Panc1 (cell line): ENCODE data around the gene TUBG2. TPM values are rescaled to one million over a fixed set of nuclear protein-coding genes. Genes with fewer than 3 reads are reported as not detected.

Experiments
- ATAC-seq: fragments of 200-7000 bp; cut with Tn5 transposase; 2 replicates; pipeline ENCODE4 v1.9.1; 2020; ENCODE audit warnings: mild to moderate bottlenecking, moderate library complexity
- BruUV-seq: library from RNA; stranded (reverse); fragments of 400-500 nt; replicated peaks from 2 replicates; lab custom pipeline; 2021; lab: Mats Ljungman, UMichigan
- CTCF ChIA-PET: fragments of 300-600 bp; sonication (Branson Sonifier 250); formaldehyde crosslinking; loops from one replicate; lab custom pipeline; 2022; ENCODE audit warnings: antibody characterized with exemption; lab: Charles Lee
- POLR2A ChIA-PET: fragments of 300-600 bp; sonication (Branson Sonifier 250); formaldehyde crosslinking; loops from one replicate; lab custom pipeline; 2022; ENCODE audit warnings: antibody characterized with exemption; lab: Charles Lee
- DNase-seq: peaks from one replicate; pipeline ENCODE4 v3.0.0-alpha.2; 2010; ENCODE audit warnings: low read depth, low spot score
- H3K27ac ChIP-seq: 2 replicates; pipeline ENCODE4 v1.5.1; 2011; ENCODE audit warnings: mild to moderate bottlenecking, low read length, inconsistent platforms
- H3K27me3 ChIP-seq: fragments of 200-500 bp; sonication (Bioruptor generic); 2 replicates; pipeline ENCODE4 v1.6.0; 2014; ENCODE audit warnings: low read length, inconsistent platforms; ENCODE audit not compliant: control insufficient read depth, insufficient read depth
- H3K36me3 ChIP-seq: fragments of 200-500 bp; sonication (Bioruptor generic); 2 replicates; pipeline ENCODE4 v1.5.1; 2014; ENCODE audit warnings: inconsistent platforms, mild to moderate bottlenecking, low read length, moderate library complexity; ENCODE audit not compliant: control insufficient read depth, insufficient read depth
- H3K4me1 ChIP-seq: 2 replicates; pipeline ENCODE4 v1.5.1; 2011; ENCODE audit warnings: inconsistent platforms, mild to moderate bottlenecking, low read length, moderate library complexity; ENCODE audit not compliant: control insufficient read depth, insufficient read depth
- H3K4me3 ChIP-seq, 2 experiments: 2 replicates each; pipeline ENCODE4 v1.5.1; 2011 to 2012; ENCODE audit warnings: low read depth in 2 of 2, low read length in 2 of 2, mild to moderate bottlenecking in 2 of 2, inconsistent platforms in 1 of 2, moderate library complexity in 1 of 2
- H3K9me3 ChIP-seq: fragments of 200-500 bp; sonication (Bioruptor generic); 2 replicates; pipeline ENCODE4 v1.5.1; 2014; ENCODE audit warnings: low read depth, mild to moderate bottlenecking, inconsistent platforms, low read length, moderate library complexity; ENCODE audit not compliant: control insufficient read depth, insufficient read depth
- POLR2AphosphoS5 ChIP-seq: IDR thresholded peaks from 2 replicates; pipeline ENCODE4 v1.6.1; 2012; ENCODE audit warnings: mild to moderate bottlenecking, low read depth, low read length, moderate library complexity
- SIN3A ChIP-seq: IDR thresholded peaks from 2 replicates; pipeline ENCODE4 v1.6.1; 2012; ENCODE audit warnings: low read depth, mild to moderate bottlenecking, low read length, moderate library complexity, borderline replicate concordance; ENCODE audit not compliant: insufficient read depth
- TCF7L2 ChIP-seq: IDR thresholded peaks from 2 replicates; pipeline ENCODE4 v1.6.1; 2011; ENCODE audit warnings: mild to moderate bottlenecking, low read depth, low read length, inconsistent platforms
- in situ Hi-C: cut with HindIII; loops from 2 replicates; pipeline ENCODE4 v1.10.0; 2016; ENCODE audit warnings: low sequenced_read_pairs, low pct_unique_long_range_greater_than_20kb
- intact Hi-C: fragments of 100-400 bp; cut with micrococcal nuclease; formaldehyde crosslinking; loops from one replicate; pipeline ENCODE4 v1.10.0; 2022; ENCODE audit not compliant: unreplicated experiment
- total RNA-seq: library from RNA; stranded (reverse); gene quantifications from one replicate; pipeline ENCODE4 v1.2.1, GENCODE V29; 2021; ENCODE audit not compliant: unreplicated experiment
- TF ChIP-seq, protein P1 (sequence below): fragments of 450-650 bp; IDR thresholded peaks from 2 replicates; pipeline ENCODE4 v1.5.1; 2017; ENCODE audit warnings: mild to moderate bottlenecking
- TF ChIP-seq, protein P2 (sequence below), 2 experiments: IDR thresholded peaks; 2 replicates each; pipeline ENCODE4 v1.6.1; 2011 to 2012; ENCODE audit warnings: low read depth in 2 of 2, control low read depth in 1 of 2, low read length in 1 of 2, mild to moderate bottlenecking in 1 of 2, moderate library complexity in 1 of 2; ENCODE audit not compliant: insufficient read depth in 1 of 2

TUBG2 gene
- total RNA-seq, 1 experiment from 2014 or later = 25.5 TPM

DNA sequence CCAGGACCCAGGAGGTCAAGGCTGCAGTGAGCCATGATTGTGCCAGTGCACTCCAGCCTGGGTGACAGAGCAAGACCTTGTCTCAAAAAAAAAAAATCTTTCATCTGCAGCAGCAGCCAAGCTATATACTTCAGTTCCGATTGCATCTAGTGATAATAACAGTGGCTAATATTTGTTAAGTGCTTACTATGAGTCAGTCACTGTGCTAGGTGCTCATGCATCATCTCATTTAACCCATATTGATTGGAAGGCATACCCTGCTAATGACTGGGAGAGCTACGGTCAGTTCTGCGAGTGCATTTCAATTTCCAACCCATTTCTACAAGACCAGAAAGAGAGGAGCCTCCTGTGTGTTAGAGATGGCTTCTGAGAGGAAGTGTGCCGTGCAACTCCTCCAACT is 7.7 kb upstream of the TUBG2 start:
- ChIA-PET CTCF (interaction anchor here (0.7 kb wide), 2 partner anchors 21 to 29 kb away, joined by 4 to 6 read pairs; no protein-coding TSS in a partner anchor), POLR2A (no interaction called here)
- TF ChIP-seq TCF7L2 = no peak
- TF ChIP-seq, protein P1, sequence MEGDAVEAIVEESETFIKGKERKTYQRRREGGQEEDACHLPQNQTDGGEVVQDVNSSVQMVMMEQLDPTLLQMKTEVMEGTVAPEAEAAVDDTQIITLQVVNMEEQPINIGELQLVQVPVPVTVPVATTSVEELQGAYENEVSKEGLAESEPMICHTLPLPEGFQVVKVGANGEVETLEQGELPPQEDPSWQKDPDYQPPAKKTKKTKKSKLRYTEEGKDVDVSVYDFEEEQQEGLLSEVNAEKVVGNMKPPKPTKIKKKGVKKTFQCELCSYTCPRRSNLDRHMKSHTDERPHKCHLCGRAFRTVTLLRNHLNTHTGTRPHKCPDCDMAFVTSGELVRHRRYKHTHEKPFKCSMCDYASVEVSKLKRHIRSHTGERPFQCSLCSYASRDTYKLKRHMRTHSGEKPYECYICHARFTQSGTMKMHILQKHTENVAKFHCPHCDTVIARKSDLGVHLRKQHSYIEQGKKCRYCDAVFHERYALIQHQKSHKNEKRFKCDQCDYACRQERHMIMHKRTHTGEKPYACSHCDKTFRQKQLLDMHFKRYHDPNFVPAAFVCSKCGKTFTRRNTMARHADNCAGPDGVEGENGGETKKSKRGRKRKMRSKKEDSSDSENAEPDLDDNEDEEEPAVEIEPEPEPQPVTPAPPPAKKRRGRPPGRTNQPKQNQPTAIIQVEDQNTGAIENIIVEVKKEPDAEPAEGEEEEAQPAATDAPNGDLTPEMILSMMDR = no peak
- no peak for TF ChIP-seq SIN3A
- no peak for TF ChIP-seq POLR2AphosphoS5
- TF ChIP-seq, protein P2, sequence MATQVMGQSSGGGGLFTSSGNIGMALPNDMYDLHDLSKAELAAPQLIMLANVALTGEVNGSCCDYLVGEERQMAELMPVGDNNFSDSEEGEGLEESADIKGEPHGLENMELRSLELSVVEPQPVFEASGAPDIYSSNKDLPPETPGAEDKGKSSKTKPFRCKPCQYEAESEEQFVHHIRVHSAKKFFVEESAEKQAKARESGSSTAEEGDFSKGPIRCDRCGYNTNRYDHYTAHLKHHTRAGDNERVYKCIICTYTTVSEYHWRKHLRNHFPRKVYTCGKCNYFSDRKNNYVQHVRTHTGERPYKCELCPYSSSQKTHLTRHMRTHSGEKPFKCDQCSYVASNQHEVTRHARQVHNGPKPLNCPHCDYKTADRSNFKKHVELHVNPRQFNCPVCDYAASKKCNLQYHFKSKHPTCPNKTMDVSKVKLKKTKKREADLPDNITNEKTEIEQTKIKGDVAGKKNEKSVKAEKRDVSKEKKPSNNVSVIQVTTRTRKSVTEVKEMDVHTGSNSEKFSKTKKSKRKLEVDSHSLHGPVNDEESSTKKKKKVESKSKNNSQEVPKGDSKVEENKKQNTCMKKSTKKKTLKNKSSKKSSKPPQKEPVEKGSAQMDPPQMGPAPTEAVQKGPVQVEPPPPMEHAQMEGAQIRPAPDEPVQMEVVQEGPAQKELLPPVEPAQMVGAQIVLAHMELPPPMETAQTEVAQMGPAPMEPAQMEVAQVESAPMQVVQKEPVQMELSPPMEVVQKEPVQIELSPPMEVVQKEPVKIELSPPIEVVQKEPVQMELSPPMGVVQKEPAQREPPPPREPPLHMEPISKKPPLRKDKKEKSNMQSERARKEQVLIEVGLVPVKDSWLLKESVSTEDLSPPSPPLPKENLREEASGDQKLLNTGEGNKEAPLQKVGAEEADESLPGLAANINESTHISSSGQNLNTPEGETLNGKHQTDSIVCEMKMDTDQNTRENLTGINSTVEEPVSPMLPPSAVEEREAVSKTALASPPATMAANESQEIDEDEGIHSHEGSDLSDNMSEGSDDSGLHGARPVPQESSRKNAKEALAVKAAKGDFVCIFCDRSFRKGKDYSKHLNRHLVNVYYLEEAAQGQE (IDR thresholded peaks at IDR 0.05; ENCODE audit: insufficient read depth in 1 of 2, low read depth in 2 of 2, low read length in 1 of 2) = no peak
- in situ Hi-C loops (no loop called here), intact Hi-C loops (no loop called here)
- DNase-seq = no peak
- H3K4me3 ChIP-seq = no peak overlapping the region
- no peak for ATAC-seq
- no peak overlapping the region for H3K27ac ChIP-seq
- BruUV-seq = no TSS peak
- H3K9me3 ChIP-seq = no peaks in the 10 kb centered on the region
- H3K36me3 ChIP-seq = no peaks in the 10 kb centered on the region
- no peaks in the 10 kb centered on the region for H3K4me1 ChIP-seq
- H3K27me3 ChIP-seq = no peaks in the 10 kb centered on the region

DNA sequence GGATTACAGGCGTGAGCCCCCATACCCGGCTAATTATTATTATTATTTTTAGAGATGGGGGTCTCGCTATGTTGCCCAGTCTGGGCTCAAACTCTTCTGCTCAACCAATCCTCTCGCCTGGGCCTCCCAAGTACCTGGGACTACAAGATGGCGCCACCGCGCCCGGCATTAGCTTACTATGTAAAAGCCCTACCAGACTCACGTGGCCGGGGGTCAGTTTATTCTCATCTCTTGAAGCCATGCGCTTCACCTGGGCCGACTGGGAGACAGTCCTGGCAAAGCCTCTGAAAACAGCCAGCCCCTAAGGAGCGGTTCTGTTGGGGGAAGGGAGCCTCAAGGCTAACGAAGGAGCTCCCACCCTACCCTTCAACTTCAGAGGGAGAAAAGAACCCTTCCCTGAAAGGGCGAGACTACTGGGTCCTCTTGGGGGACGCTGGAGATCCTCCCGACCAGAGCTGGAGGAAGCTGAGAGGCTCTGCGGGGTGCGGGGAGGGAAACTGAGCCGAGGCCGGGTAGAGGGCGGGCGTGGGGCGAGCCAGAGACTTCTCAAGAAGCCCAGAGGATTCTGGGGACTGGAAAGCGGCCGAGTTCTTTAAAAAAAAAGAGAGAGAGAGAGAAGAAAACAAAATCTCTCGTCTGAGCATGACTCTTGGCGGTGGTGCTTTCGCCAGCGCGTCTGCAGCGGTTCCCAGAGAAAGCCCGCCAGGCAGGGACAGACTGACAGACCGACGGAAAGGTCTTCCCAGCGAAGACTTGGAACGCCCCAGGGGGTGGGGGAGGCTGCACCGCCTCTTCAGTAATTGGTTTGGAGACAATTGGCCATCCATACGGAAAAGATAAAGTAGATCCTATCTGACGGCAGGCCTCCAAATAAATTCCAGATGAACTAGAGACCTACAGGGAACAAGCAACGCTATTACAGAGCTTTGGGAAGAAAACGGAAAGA is 5.6 kb upstream of the TUBG2 start:
- peak overlapping the region; percentile 42; the same call in 1 of the 2 replicates for H3K27ac ChIP-seq
- ChIA-PET POLR2A (no interaction called here), CTCF (interaction anchor here (0.8 kb wide), 1 partner anchor 35 kb away, joined by 3 read pairs; no protein-coding TSS in a partner anchor)
- no peaks in the 10 kb centered on the region for H3K4me1 ChIP-seq
- no peak for DNase-seq
- no TSS peak for BruUV-seq
- in situ Hi-C loops = no loop called here
- no peaks in the 10 kb centered on the region for H3K9me3 ChIP-seq
- intact Hi-C loops = no loop called here
- no peaks in the 10 kb centered on the region for H3K27me3 ChIP-seq
- peak overlapping the region; percentile 10 to 21 for H3K4me3 ChIP-seq
- TF ChIP-seq, protein P2 (IDR thresholded peaks at IDR 0.05; ENCODE audit: insufficient read depth in 1 of 2, low read depth in 2 of 2, low read length in 1 of 2) = no peak
- TF ChIP-seq TCF7L2 (no peak), POLR2AphosphoS5 (no peak), SIN3A (no peak)
- TF ChIP-seq, protein P1 = no peak
- H3K36me3 ChIP-seq = no peaks in the 10 kb centered on the region
- ATAC-seq = peak; percentile 49; the same call in 1 of the 2 replicates
